CD4-positive, alpha-beta T cell treated with Interleukin-1 beta for 1 hour (primary cell): Measurements from ENCODE around the gene TRIB2.

ENCODE experiments used
- DNase-seq, 2 donors: peaks; one replicate each; pipeline ENCODE4 v3.0.0-alpha.2; 2020 to 2022

TRIB2 gene

DNA sequence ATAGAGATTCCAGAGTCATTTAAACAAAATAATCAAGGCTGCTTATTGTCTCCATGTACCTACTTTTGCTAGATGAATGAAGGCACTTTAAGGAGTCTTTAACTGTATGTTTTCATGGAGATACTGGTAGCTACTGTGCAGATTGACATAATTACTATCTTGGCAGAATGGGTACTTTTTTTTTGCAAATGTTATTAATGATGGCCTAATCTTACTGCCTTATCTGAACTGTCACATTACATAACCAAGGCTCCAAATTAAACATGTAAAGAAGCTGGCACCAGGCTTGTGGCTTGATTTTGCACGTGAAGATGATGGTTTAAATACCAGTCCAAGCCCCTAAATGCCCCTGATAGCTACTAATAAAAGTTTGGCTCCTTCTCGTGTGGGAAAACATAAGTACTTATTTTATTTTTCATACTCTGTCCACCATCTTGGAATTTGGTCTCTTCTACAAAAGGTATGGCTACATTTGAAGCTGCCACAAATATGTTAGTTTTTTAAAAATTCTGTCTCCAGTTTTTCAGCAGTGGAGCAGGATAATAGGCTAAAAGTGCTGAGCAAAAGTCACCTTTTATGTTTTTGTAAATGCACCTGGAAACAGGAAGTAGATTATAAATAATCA, 4.1 kb downstream of the TRIB2 start:
- DNase-seq, result no peak

DNA sequence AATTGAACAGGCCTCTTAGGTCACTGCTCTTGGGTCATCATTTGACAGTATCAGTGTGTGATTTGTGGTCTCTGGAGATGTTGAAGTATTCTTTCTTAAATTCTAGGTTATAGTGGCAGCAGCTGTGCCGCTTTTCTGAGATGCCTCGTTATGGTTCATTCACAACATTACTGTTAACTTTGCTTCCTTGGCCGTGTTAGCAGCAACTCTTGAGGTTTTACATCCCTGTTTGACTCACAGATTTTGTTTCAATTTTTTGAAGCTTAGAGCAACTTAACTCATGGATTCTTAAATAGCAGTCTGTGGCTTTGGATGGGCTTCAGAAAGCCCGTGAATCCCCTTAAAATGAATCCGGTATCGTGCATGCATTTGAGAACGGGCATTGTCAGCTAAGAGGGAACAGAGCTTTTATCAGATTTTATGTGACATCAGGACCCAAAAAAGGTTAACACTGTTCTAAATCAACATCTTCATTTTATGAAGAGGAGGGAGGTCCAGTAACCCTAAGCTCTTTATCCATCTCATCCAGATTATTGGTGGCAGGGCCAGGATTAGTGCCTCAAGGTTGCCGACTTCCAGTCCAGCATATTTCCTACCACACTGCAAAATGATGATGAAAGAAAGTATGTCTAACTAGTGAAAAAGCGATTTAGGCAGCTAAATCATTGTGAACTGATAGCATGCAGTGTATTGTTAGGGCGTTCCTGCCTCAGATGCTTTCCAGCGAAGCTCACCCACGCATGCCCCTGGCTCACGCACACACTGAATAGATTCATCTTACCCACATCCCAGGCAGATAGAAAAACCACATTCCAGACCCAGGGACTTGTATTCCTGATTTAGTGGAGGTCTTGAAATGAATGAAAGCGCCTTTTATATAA, 5.1 kb downstream of the TRIB2 start:
- DNase-seq, result no peak

DNA sequence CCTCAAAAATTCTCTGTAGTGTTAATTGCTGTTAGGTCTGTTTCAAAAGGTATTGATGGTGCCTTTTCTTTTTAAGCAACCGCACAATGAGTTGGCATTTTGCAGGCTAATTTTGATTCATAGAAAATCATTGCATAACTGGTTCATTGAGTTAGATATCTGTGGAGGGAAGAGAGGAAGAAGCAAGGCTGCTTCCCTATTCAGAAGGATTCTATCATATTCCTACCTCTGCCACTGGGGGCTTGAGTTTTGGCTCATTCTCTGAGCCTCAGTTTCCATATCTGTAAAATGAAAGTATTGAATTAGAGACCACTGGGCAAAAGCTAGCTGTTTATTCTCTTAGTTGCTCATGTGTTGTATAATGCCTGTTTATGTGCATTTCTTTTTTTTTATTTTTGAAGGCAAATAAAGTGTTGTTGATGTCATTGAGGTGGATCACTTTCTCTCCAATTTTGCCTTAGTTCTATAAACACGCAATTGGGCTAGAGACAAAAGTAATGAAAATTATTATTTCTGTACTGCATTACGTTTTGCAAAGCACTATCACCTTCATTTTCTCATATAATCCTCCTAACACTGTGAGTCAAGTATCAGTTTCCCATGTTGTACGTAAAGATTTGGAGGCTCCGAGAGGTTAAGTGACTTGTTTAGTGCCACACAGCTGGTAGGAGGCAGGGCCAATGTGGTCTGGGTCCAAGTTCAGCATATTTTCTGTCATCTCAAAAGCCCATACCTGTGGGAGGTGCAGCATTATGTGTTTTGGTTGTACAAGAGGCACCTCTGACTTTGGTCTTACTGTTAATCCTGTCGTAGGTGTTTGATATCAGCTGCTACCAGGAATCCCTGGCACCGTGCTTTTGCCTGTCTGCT, 5.9 kb downstream of the TRIB2 start:
- no peak for DNase-seq

DNA sequence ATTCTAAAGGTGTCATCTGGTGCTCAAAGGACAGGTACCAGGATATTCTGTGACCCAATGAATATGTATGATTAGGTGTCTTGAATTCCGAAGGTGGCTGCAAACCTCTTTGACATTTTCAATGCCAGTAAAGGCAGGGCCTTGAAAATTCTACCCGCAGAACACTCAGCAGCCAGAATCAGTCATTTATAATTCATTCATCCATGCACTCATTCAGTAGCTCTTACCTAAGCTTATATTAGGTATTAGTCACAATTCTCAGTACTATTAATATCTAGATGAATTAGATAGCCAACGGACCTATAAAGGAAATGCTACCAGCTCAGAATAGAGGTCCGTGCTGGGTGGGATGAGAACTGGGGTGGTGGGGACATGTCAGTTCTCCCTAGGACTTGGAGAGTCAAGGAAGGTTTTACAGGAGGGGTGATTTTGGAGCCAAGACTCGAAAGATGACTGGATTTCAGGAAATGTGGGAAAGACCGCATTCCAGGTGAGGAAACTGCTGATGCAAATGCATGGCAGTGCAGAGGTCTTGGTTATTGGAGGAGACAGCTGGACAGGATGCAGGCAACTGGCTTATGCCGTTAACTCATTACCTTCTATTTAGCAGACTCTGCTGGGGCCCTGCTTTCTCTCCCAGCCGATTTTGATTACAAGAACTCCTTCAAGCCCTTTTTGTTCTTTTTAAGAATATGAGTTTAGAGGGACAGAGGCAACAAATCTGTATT, 7.2 kb downstream of the TRIB2 start:
- no peak for DNase-seq

DNA sequence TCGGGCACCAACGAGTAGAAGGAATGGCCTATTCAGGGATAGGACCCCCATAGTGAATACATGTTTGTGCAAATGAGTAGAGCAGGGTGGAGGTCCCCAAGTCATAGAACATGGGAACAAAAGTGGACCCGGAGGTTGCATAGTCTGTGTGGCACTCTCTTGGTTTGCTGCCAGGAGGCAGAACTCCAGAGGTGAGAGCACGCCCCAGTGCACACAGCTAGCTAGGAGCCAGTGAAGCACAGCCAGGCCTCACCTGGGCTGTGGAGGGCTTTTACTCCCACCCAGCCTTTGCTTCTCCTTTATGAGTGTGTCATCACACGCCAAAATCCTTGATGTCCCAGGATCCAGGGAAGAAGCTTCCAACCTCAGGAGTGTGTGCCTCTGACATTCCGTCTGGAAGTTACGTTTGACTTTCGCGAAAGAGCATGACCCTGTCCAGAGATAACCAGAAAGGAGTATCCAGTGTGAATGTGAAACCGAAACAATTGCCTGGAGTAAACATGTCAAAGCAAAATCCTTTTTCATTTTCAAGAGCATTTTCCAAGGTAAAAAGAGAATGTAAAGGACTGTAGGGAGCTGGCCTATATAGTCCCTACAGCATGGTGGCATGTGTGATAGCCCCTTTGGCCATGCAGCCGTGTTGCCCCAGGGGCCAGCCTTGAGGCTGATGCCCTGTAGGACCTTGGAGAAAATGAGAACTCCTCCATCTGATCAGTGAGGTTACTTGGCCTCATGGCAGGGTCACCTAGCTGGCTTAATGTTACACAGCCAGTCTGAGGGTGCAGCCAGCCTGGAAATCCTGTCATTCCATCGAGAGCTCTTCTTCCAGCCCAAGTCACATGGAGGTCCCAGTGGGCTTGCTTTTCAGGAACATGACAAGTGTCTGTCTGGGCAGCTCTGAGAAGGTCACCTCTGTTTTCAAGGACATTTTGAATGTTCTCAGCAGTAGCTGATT, 8.8 kb downstream of the TRIB2 start:
- no peak for DNase-seq

DNA sequence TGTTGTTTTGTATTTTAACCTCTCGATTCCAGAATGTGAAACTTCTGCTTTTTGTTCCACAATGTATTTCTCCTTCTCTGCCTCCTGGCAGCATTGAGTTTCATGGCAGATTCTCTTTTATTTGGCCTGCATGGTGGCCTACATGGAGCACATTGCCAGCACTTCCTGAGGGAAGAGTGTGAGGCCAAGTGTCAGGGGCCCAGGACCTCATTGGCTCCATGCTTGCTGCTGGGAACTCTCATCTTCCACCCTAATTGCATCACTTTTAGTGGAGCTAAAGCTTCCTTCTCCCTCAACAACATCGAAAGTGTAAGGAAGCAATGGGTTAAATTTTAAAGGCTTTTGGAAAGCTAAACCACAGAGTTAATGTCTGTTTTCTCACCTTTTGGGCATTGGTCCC, 9.5 kb downstream of the TRIB2 start:
- DNase-seq, result no peak

DNA sequence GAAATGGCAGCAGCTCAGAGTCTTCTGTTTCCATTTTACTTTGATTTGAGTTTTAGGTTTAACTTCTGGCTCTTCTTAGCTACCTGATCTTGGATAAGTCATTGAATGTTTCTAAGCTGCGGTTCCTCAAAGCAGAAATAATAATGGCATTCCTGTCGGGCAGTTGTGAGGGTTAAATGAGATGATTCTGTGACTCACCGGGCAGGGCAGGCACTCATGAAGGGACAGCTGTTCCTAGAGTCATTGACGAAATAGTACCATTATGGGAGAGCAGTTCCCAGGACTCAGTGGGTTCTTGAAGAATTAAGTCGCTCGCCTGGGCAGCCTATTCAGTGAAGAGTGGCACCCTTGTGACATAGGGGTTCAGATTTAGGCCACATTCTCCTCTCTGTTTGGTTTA, 10.3 kb downstream of the TRIB2 start:
- DNase-seq, result no peak

DNA sequence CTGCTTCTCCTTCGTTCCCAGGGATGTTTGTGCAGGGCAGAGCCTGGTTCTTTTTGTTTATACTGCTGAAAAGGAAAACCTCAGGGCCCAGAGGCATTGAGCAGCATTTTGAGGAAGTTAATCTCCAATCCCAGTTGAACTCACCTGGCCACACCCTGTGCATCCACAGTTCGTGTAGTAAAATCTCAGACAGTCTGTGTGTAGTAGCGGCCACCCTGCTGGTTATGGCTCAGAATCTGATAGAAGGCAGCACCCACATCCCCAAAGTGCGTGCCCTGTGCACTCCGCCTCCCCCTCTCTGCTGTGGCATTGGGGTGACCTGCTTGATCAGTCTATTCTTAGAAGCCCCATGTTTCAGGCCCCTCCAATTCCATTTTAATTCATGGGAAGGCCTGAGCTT, 10.9 kb downstream of the TRIB2 start:
- DNase-seq, result peak in 1 of 2 donors; percentile 11

DNA sequence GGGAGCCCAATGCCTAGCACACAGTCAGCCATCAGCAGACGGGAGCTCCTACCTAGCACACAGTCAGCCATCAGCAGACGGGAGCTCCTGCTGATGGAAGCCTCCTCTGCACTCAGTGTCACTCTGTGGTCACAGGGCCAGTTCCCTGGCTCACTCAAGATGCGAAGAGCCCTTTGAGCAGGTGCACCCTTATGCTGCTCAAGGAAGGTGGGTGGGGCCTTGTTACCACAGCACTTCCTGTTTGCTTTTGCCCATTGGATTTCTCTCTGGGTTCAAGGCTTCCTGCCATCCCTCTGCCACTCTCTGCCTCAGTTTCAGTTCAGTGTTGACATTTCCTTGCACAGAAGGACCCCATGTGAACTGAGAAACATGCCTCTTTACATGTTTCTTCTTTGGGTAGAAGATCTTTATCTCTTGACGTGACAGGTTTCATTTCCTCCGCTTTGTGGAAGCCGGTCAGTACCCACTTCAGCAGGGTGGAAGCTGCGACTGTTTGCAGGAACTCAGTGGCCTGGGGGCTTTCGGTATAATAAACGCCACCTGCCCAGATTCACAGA, 11.6 kb downstream of the TRIB2 start:
- DNase-seq, result peak; percentile 59 to 66

DNA sequence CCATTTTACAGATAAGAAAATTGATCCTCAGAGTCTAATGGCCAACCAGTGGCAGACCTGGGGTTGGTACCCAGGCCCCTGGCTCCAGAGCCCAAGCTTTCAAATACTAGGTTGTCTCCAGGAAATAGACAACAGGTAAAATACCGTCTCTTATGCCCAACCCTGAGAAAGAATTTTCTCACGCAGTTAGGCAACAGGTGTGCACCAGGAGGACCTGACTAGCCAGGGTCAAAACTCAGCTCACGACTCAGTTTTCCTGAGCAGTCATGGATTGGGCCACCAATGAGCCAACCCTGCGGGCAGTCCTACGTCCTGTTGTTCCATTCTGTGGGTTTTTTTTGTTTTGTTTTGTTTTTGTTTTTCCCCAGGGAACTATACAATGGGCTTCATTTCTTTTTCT, 13.5 kb downstream of the TRIB2 start:
- DNase-seq, result no peak

DNA sequence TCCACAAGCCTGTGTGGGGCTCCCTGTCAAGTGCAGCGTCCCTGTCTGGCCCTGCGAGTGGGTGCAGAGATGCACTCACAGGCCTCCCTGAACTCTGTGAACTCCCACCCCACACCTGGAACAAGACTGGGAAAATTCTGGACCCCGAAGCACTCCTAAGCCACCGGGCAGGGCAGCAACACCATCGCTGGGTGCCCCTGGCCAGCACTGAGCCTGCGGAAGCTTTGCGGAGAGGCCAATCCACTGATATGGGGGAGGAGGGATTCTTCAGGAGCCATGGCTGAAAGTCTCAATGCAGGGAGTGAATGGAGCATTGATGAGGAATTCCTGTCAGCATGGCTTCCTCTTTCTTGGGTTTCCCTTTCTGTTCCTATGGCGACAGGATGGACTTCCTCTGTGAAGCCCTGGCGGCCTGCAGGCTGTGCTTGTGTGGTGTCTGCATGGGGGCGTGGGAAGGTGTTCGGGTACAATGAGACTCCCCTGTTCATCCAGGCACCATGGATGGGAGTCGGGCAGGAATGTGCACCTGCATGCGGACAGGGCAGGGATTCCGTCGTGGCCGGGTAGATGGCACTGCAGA, 15.1 kb downstream of the TRIB2 start:
- no peak for DNase-seq

DNA sequence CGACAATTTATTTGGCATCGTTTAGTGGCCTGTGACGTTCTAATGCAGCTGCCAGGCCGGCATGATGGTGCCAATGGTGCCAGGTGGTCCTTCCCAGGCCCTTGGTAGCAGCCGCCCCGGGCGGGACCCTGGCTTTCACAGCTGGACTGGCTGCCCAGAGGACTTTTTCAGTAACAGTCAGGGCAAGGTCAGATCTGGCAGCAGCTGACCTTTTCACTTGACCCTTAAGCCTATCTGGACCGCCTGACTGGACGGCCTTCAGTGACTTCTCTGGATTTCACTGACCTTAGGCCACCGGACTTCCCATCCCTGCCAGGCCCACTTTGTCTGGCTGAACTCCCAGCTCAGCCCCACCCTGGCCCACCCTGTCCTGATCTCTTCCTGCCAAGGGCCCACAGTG, 15.9 kb downstream of the TRIB2 start:
- DNase-seq, result no peak

DNA sequence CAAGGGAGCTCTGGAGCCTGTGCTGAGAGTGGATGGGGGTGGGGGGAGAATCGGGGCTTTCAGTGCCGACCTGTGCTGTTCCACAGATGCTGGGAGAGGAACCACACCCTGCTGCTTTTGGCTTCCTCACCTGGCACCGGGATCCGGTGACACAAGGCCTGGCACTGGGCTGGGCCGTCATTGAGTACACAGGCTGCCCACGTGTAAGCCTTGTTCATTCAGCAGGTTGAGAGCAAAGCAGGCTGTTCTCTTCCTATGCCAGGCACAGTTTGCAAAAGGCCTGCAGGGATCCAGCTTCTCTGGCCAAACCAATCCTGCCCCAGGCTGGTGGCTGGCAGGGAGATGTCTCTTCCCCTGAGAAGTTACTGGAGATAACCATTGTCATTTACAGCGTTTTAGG, 17.1 kb downstream of the TRIB2 start:
- DNase-seq, result no peak

DNA sequence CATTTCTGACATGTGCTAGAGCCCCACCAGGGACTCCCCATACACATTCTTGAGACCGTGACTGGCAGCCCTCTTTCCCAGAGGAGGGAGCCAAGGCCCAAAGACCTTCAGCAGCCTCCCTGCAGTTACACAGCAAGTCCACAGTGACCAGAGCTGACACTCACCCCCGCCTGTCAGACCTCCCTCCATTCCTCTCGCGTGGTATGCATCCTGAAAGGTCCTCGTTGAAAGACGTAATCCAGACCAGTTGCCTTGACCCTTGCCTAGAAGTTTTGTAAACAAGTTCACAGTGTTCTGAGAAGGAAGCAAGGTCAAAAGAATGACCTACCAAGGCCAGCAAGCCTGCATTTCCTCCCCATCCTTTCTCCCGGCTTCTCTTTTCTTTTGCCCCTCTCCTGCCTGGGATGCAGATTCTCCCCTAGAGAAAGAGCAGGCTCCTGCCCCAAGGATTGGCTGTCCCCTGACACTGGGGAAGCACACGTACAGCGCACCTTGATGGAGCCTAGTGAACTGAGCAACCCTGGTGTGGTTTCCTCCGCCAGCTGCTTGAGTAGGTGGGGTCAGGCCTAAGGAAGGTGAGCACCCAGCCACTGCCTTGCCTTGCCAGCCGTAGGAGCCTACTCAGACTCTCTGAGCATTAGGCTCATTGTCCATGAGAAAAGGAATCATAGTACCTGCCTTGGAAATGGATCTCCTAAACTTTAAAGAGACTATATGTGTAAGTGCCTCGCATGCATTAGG, 18.3 kb downstream of the TRIB2 start:
- no peak for DNase-seq

DNA sequence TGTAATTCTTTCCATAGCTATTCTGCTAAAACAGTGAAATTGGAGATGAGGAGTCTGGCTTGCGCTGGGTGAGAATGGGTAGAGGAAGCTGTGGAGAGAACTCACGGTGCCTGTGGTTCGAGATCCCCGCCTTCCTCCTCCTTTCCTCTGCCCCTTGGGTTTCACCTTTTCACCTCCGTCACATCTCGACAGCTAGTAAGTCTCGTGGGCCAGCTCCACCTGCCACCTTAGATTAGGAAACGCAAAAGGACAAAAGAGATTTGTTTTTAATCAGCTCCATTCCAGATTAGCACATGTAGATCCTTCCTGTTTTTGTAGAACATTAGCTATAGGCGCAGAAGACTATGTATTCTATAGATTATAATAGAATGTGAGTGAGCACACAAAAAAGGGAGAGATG, 20.6 kb downstream of the TRIB2 start:
- no peak for DNase-seq

DNA sequence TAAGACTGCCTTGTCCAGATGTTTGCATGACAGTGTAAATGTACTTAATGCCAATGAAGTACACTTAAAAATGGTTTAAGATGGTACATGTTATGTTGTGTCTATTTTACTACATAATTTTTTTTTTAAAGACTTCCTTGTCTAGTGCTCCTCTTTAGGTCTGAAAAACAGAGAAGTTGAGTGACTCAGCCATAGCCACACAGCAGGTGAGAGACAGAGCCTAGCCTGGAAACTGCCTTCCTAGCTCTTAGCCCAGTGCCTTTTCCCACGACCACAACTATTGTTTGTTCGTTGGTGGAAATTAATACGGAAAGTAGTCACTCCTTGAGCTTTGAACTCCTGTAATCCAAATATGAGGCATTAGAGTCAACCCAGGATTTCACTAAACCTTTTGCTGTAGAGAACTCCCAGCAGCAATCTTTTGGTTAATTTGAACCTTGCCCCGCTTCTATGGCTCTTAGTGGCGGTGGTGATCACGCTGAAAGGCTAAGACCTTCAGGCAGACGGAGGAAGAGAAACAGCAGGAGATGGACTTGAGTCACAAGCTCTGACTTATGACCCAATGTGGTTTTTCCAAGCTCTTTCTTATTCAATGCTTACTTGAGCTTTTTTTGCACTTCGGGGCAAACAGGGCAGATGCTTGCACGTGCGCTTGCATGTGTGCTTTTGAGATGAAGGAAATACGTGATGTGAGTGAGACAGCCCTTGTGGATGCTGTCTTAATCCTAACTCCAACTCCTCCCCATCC, 21.2 kb downstream of the TRIB2 start:
- DNase-seq, result no peak

DNA sequence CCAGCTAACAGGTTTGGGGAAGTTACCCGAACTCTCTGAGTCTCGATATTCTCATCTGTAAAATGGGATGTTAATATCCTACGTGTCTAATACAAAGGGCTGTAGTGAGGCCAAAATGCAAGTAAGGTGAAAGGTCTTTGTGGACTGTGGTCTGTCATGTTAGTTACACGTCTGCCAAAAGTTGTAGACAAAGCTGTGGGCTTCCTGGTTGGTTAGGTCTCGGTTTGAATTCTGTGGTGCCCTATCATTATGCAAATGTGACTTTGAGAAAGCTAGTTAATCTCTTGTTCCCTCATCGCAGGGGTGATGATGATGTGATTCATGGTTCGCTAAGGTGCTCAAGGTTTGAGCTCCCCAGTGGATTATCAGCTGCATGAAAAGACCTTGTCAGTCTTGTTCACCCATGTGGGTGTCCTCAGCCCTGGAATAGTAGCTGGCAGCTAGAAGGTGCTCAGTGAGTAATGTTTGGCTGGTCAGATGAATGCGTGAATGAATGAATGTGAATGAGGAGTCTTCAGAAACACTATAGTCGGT, 23.1 kb downstream of the TRIB2 start:
- DNase-seq, result no peak

DNA sequence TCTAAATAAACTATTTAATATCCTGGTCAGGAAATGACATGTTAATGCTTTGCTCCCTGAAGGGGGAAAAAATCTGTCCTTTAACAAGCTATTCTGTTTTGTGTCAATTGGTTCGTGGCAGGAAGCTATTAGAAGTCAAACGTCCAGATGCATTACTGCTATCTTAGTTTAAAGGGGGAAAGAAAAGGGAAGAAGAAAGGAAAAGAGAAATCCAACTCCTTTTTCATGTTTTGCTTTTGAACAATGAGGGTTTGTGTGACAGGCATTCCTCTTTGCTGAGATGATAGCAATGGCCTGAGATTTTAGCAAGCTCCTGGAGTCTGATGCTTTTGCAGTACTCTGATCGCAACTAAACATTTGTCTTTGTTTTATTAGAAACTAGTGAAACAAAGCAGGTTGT, 24.6 kb downstream of the TRIB2 start:
- no peak for DNase-seq

DNA sequence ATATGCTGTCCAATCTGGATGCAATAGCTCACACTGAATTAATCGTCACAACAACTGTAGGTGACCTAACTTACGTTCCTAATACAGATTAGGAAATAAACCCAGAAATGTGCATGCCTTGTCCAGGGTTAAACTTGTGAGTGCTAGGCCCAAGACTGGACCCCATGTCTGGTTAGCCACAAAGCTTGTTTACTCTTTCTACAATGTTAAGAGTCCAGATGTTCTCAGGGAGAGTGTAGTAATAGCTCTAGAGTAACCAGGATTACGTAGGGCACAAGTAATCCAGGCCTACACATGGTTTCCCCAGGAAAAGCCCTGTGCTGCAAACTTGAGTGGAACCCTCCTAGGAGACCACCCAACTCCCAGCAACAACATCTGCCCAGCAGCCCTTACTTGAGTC, 26.2 kb downstream of the TRIB2 start:
- no peak for DNase-seq
